HL-60 (cell line): Measurements from ENCODE around the gene PNMA8B.

ENCODE experiments used
- DNase-seq, 2 experiments: peaks; one replicate each; pipeline ENCODE4 v3.0.0-alpha.2; 2010 to 2020; ENCODE audit warnings: low read depth in 1 of 2, low spot score in 1 of 2
- H3K27ac ChIP-seq: fragments of 250-450 bp; sonication (Bioruptor Pico); replicated peaks from 2 replicates; pipeline ENCODE4 v1.5.1; 2020; ENCODE audit warnings: mild to moderate bottlenecking, moderate library complexity
- H3K27me3 ChIP-seq: fragments of 250-450 bp; sonication (Bioruptor Pico); 2 replicates; pipeline ENCODE4 v1.5.1; 2021; ENCODE audit warnings: mild to moderate bottlenecking, moderate library complexity; ENCODE audit not compliant: insufficient read depth, poor library complexity, severe bottlenecking
- H3K4me3 ChIP-seq: replicated peaks from 2 replicates; pipeline ENCODE4 v1.5.1; 2011; ENCODE audit warnings: mild to moderate bottlenecking, control low read depth, low read length; ENCODE audit not compliant: insufficient read depth
- GABPA ChIP-seq: IDR thresholded peaks from 2 replicates; pipeline ENCODE4 v1.6.1; 2012; ENCODE audit warnings: low read depth
- POLR2AphosphoS5 ChIP-seq: IDR thresholded peaks from 2 replicates; pipeline ENCODE4 v1.6.1; 2012; ENCODE audit warnings: low read depth
- REST ChIP-seq: IDR thresholded peaks from 2 replicates; pipeline ENCODE4 v1.6.1; 2012; ENCODE audit warnings: low read depth; ENCODE audit not compliant: insufficient replicate concordance
- SPI1 ChIP-seq: IDR thresholded peaks from 2 replicates; pipeline ENCODE4 v1.6.1; 2012; ENCODE audit warnings: low read depth, mild to moderate bottlenecking, borderline replicate concordance
- TF ChIP-seq, protein P1 (sequence below): IDR thresholded peaks from one replicate; pipeline ENCODE4 v1.5.1; 2011; ENCODE audit warnings: low read length, control low read depth, inconsistent platforms; ENCODE audit not compliant: insufficient read depth

PNMA8B gene

DNA sequence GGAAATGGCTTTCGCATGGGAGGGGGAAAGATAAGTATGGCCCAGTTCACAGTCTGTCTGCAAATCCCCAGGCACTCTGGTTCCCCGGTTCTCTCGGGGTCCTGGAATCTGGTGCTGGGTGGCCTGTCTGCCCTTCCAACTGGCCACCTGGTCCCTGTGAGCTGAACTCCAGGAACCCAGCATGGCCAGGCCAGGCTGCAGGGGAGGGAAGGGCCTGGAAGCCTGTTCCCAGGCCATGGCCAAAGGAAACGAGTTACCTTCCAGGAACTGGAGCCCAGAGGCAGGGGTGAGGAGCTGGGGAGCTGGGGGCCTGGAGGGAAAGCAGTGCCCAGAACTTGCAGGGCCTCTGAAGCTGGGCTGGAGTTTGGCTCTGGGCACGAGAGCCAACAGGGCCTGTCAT, 47.8 kb downstream of the PNMA8B start:
- Histone ChIP-seq H3K4me3 (no peak overlapping the region), H3K27me3 (peaks cover 2% of the 10 kb centered on the region), H3K27ac (no peak overlapping the region)

GRCh38 chr19:46447006-46447405, 48.7 kb downstream of the PNMA8B start:
- Histone ChIP-seq H3K27me3 (peaks cover 2% of the 10 kb centered on the region), H3K4me3 (no peak overlapping the region), H3K27ac (no peak overlapping the region)
- DNase-seq: no peak
- no peak for TF ChIP-seq REST
- TF ChIP-seq GABPA: no peak

More for the DNA sequence above, 47.8 kb downstream of the PNMA8B start:
- no peak for TF ChIP-seq SPI1
- TF ChIP-seq, protein P1, sequence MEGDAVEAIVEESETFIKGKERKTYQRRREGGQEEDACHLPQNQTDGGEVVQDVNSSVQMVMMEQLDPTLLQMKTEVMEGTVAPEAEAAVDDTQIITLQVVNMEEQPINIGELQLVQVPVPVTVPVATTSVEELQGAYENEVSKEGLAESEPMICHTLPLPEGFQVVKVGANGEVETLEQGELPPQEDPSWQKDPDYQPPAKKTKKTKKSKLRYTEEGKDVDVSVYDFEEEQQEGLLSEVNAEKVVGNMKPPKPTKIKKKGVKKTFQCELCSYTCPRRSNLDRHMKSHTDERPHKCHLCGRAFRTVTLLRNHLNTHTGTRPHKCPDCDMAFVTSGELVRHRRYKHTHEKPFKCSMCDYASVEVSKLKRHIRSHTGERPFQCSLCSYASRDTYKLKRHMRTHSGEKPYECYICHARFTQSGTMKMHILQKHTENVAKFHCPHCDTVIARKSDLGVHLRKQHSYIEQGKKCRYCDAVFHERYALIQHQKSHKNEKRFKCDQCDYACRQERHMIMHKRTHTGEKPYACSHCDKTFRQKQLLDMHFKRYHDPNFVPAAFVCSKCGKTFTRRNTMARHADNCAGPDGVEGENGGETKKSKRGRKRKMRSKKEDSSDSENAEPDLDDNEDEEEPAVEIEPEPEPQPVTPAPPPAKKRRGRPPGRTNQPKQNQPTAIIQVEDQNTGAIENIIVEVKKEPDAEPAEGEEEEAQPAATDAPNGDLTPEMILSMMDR: no peak
- TF ChIP-seq GABPA: no peak
- no peak for TF ChIP-seq POLR2AphosphoS5
- no peak for TF ChIP-seq REST
- DNase-seq: no peak

GRCh38 chr19:46446021-46446420, 49.6 kb downstream of the PNMA8B start:
- no peak overlapping the region for H3K4me3 ChIP-seq
- DNase-seq: no peak
- no peak overlapping the region for H3K27ac ChIP-seq
- peaks cover 2% of the 10 kb centered on the region for H3K27me3 ChIP-seq
- TF ChIP-seq, protein P1: no peak
- TF ChIP-seq REST (no peak), POLR2AphosphoS5 (no peak), GABPA (no peak)
